ENCODE data around the gene DNAJC22. TPM values are rescaled to one million over a fixed set of nuclear protein-coding genes. Genes with fewer than 3 reads are reported as not detected.

Gene DNAJC22
- total and polyA plus RNA-seq, 9 of the 15 experiments (the other 6 are each of a cell fraction or from before 2014, with no cell fraction given) = 0.10 to 1.2 (median 0.47) TPM

DNA sequence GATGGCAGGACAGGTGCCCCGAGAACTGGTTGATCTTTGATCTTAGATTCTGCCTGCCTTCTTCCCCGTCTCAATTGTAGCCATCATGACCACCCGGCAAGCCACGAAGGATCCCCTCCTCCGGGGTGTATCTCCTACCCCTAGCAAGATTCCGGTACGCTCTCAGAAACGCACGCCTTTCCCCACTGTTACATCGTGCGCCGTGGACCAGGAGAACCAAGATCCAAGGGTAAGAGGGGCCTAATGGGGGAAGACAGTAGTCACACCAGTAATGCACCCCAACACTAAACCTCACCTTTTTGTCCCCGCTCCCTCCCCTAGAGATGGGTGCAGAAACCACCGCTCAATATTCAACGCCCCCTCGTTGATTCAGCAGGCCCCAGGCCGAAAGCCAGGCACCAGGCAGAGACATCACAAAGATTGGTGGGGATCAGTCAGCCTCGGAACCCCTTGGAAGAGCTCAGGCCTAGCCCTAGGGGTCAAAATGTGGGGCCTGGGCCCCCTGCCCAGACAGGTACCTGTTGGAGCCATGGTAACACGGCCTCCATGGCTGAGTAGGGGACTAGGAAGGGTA is 23.1 kb upstream of the DNAJC22 start (continued):
- TF ChIP-seq NRF1 (conservative IDR thresholded peaks at IDR 0.05 in 1 of 2, IDR thresholded peaks at IDR 0.05 in 1 of 2) = no peak
- TF ChIP-seq, protein P1, sequence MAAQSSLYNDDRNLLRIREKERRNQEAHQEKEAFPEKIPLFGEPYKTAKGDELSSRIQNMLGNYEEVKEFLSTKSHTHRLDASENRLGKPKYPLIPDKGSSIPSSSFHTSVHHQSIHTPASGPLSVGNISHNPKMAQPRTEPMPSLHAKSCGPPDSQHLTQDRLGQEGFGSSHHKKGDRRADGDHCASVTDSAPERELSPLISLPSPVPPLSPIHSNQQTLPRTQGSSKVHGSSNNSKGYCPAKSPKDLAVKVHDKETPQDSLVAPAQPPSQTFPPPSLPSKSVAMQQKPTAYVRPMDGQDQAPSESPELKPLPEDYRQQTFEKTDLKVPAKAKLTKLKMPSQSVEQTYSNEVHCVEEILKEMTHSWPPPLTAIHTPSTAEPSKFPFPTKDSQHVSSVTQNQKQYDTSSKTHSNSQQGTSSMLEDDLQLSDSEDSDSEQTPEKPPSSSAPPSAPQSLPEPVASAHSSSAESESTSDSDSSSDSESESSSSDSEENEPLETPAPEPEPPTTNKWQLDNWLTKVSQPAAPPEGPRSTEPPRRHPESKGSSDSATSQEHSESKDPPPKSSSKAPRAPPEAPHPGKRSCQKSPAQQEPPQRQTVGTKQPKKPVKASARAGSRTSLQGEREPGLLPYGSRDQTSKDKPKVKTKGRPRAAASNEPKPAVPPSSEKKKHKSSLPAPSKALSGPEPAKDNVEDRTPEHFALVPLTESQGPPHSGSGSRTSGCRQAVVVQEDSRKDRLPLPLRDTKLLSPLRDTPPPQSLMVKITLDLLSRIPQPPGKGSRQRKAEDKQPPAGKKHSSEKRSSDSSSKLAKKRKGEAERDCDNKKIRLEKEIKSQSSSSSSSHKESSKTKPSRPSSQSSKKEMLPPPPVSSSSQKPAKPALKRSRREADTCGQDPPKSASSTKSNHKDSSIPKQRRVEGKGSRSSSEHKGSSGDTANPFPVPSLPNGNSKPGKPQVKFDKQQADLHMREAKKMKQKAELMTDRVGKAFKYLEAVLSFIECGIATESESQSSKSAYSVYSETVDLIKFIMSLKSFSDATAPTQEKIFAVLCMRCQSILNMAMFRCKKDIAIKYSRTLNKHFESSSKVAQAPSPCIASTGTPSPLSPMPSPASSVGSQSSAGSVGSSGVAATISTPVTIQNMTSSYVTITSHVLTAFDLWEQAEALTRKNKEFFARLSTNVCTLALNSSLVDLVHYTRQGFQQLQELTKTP (IDR thresholded peaks at IDR 0.05; ENCODE audit: low read depth in 1 of 2, partially characterized antibody in 2 of 2) = no peak
- TF ChIP-seq FOXA3 (CRISPR knock-in tag; conservative IDR thresholded peaks at IDR 0.05 in 1 of 2, IDR thresholded peaks at IDR 0.05 in 1 of 2) = no peak
- TF ChIP-seq ETV1 (tag; conservative IDR thresholded peaks at IDR 0.05; ENCODE audit: low read depth) = no peak
- no peak for TF ChIP-seq MIER1 (IDR thresholded peaks at IDR 0.05; ENCODE audit: low read depth)
- TF ChIP-seq ZNF224 (CRISPR knock-in tag; IDR thresholded peaks at IDR 0.05) = no peak
- TF ChIP-seq, protein P2, sequence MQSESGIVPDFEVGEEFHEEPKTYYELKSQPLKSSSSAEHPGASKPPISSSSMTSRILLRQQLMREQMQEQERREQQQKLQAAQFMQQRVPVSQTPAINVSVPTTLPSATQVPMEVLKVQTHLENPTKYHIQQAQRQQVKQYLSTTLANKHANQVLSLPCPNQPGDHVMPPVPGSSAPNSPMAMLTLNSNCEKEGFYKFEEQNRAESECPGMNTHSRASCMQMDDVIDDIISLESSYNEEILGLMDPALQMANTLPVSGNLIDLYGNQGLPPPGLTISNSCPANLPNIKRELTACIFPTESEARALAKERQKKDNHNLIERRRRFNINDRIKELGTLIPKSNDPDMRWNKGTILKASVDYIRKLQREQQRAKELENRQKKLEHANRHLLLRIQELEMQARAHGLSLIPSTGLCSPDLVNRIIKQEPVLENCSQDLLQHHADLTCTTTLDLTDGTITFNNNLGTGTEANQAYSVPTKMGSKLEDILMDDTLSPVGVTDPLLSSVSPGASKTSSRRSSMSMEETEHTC (IDR thresholded peaks at IDR 0.05) = no peak
- TF ChIP-seq ZNF143 (CRISPR knock-in tag; IDR thresholded peaks at IDR 0.05) = no peak
- TF ChIP-seq, protein P3, sequence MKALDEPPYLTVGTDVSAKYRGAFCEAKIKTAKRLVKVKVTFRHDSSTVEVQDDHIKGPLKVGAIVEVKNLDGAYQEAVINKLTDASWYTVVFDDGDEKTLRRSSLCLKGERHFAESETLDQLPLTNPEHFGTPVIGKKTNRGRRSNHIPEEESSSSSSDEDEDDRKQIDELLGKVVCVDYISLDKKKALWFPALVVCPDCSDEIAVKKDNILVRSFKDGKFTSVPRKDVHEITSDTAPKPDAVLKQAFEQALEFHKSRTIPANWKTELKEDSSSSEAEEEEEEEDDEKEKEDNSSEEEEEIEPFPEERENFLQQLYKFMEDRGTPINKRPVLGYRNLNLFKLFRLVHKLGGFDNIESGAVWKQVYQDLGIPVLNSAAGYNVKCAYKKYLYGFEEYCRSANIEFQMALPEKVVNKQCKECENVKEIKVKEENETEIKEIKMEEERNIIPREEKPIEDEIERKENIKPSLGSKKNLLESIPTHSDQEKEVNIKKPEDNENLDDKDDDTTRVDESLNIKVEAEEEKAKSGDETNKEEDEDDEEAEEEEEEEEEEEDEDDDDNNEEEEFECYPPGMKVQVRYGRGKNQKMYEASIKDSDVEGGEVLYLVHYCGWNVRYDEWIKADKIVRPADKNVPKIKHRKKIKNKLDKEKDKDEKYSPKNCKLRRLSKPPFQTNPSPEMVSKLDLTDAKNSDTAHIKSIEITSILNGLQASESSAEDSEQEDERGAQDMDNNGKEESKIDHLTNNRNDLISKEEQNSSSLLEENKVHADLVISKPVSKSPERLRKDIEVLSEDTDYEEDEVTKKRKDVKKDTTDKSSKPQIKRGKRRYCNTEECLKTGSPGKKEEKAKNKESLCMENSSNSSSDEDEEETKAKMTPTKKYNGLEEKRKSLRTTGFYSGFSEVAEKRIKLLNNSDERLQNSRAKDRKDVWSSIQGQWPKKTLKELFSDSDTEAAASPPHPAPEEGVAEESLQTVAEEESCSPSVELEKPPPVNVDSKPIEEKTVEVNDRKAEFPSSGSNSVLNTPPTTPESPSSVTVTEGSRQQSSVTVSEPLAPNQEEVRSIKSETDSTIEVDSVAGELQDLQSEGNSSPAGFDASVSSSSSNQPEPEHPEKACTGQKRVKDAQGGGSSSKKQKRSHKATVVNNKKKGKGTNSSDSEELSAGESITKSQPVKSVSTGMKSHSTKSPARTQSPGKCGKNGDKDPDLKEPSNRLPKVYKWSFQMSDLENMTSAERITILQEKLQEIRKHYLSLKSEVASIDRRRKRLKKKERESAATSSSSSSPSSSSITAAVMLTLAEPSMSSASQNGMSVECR (CRISPR knock-in tag; IDR thresholded peaks at IDR 0.05) = peak; percentile 13; the same call in 1 of the 2 replicates
- TF ChIP-seq CBX8 (IDR thresholded peaks at IDR 0.05; ENCODE audit: borderline replicate concordance, extremely low read depth, low read depth, low read length, poor library complexity, severe bottlenecking) = no peak
- TF ChIP-seq PHF20 (IDR thresholded peaks at IDR 0.05; ENCODE audit: partially characterized antibody) = peak; percentile 3
- TF ChIP-seq KLF10 (CRISPR knock-in tag; IDR thresholded peaks at IDR 0.05) = no peak
- TF ChIP-seq, protein P4, sequence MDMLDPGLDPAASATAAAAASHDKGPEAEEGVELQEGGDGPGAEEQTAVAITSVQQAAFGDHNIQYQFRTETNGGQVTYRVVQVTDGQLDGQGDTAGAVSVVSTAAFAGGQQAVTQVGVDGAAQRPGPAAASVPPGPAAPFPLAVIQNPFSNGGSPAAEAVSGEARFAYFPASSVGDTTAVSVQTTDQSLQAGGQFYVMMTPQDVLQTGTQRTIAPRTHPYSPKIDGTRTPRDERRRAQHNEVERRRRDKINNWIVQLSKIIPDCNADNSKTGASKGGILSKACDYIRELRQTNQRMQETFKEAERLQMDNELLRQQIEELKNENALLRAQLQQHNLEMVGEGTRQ (CRISPR knock-in tag; IDR thresholded peaks at IDR 0.05) = no peak
- TF ChIP-seq ZNF384 (IDR thresholded peaks at IDR 0.05; ENCODE audit: low read depth, low read length) = no peak
- no peak for TF ChIP-seq JUN (IDR thresholded peaks at IDR 0.05; ENCODE audit: borderline replicate concordance, low read depth, low read length)
- TF ChIP-seq JUN (CRISPR knock-in tag; IDR thresholded peaks at IDR 0.05; ENCODE audit: borderline replicate concordance) = no peak
- no peak for TF ChIP-seq CXXC5 (CRISPR knock-in tag; IDR thresholded peaks at IDR 0.05)
